HEK293 (cell line): ENCODE results near the gene TIGD4.

Source experiments
- CTCF ChIA-PET: fragments of 350-600 bp; formaldehyde crosslinking; extraction: SDS; loops from one replicate; lab custom pipeline; 2021; ENCODE audit warnings: antibody characterized with exemption; lab: Yijun Ruan, JAX
- POLR2A ChIA-PET: fragments of 300-600 bp; formaldehyde crosslinking; extraction: SDS; loops from one replicate; lab custom pipeline; 2020; ENCODE audit warnings: antibody characterized with exemption, inconsistent platforms; lab: Yijun Ruan, JAX
- H3K27ac ChIP-seq: fragments of 200-500 bp; sonication (Bioruptor generic); 2 replicates; pipeline ENCODE4 v1.5.1; 2014; ENCODE audit warnings: low read depth, low read length, control low read depth, inconsistent platforms; ENCODE audit errors: extremely low read depth
- H3K36me3 ChIP-seq, 2 experiments: fragments of 200-500 bp in 1 of 2; sonication (Bioruptor generic) in 1 of 2; 1 replicate in 1 of 2; 2 replicates in 1 of 2; pipeline ENCODE4 v1.5.1; 2014 to 2017; ENCODE audit warnings: inconsistent platforms in 2 of 2, low read length in 2 of 2; ENCODE audit not compliant: control insufficient read depth in 2 of 2, insufficient read depth in 1 of 2
- H3K4me1 ChIP-seq: fragments of 200-500 bp; sonication (Bioruptor generic); 2 replicates; pipeline ENCODE4 v1.5.1; 2014; ENCODE audit warnings: mild to moderate bottlenecking, low read length, inconsistent platforms; ENCODE audit not compliant: control insufficient read depth, insufficient read depth
- H3K4me3 ChIP-seq: 2 replicates; pipeline ENCODE4 v1.5.1; 2011; ENCODE audit warnings: low read depth, mild to moderate bottlenecking, control low read depth, low read length, moderate library complexity
- H3K9me3 ChIP-seq: fragments of 200-500 bp; sonication (Bioruptor generic); 2 replicates; pipeline ENCODE4 v1.5.1; 2014; ENCODE audit warnings: low read depth, low read length, inconsistent platforms; ENCODE audit not compliant: control insufficient read depth, insufficient read depth
- EGR2 ChIP-seq: fragments of 450-650 bp; formaldehyde crosslinking; IDR thresholded peaks from 2 replicates; pipeline ENCODE4 v1.5.1; 2016; ENCODE audit warnings: low read depth, missing biosample characterization, missing genetic modification characterization
- GFI1B ChIP-seq: fragments of 450-650 bp; formaldehyde crosslinking; IDR thresholded peaks from 2 replicates; pipeline ENCODE4 v1.5.1; 2016; ENCODE audit warnings: missing biosample characterization, missing genetic modification characterization
- PBX3 ChIP-seq: sonication (generic); formaldehyde crosslinking; IDR thresholded peaks from 2 replicates; pipeline ENCODE4 v1.8.1; 2022; ENCODE audit warnings: mild to moderate bottlenecking, moderate library complexity, missing genetic modification reagents
- SCRT1 ChIP-seq: fragments of 450-650 bp; formaldehyde crosslinking; IDR thresholded peaks from 2 replicates; pipeline ENCODE4 v1.5.1; 2016; ENCODE audit warnings: missing biosample characterization, missing genetic modification characterization, borderline replicate concordance
- SP3 ChIP-seq: fragments of 450-650 bp; formaldehyde crosslinking; IDR thresholded peaks from 2 replicates; pipeline ENCODE4 v1.5.1; 2016; ENCODE audit warnings: missing biosample characterization, missing genetic modification characterization
- ZBTB26 ChIP-seq: fragments of 450-650 bp; formaldehyde crosslinking; optimal IDR thresholded peaks from 2 replicates; pipeline ENCODE3; 2016; ENCODE audit warnings: missing biosample characterization, mild to moderate bottlenecking, missing genetic modification characterization
- ZBTB44 ChIP-seq: fragments of 450-650 bp; IDR thresholded peaks from 2 replicates; pipeline ENCODE4 v1.5.1; 2018; ENCODE audit warnings: missing biosample characterization, mild to moderate bottlenecking, missing genetic modification characterization
- ZNF211 ChIP-seq: fragments of 450-650 bp; formaldehyde crosslinking; IDR thresholded peaks from 2 replicates; pipeline ENCODE4 v1.5.1; 2016; ENCODE audit warnings: low read depth, missing biosample characterization, missing genetic modification characterization
- ZNF335 ChIP-seq: fragments of 450-650 bp; formaldehyde crosslinking; conservative IDR thresholded peaks from 2 replicates; pipeline ENCODE4 v1.5.1; 2016; ENCODE audit warnings: missing biosample characterization, missing genetic modification characterization
- ZNF423 ChIP-seq: fragments of 450-650 bp; formaldehyde crosslinking; IDR thresholded peaks from 2 replicates; pipeline ENCODE4 v1.5.1; 2016; ENCODE audit warnings: missing biosample characterization, missing genetic modification characterization
- ZNF518A ChIP-seq: fragments of 450-650 bp; formaldehyde crosslinking; conservative IDR thresholded peaks from 2 replicates; pipeline ENCODE4 v1.5.1; 2016; ENCODE audit warnings: low read depth, missing biosample characterization, missing genetic modification characterization
- ZNF529 ChIP-seq: fragments of 450-650 bp; formaldehyde crosslinking; IDR thresholded peaks from 2 replicates; pipeline ENCODE4 v1.5.1; 2017; ENCODE audit warnings: missing genetic modification characterization, missing biosample characterization; ENCODE audit not compliant: insufficient replicate concordance
- ZNF626 ChIP-seq: fragments of 450-650 bp; sonication (Bioruptor Pico); formaldehyde crosslinking; IDR thresholded peaks from 2 replicates; pipeline ENCODE4 v1.5.1; 2018; ENCODE audit warnings: missing biosample characterization, missing genetic modification characterization, inconsistent platforms
- ZNF843 ChIP-seq: fragments of 450-650 bp; formaldehyde crosslinking; IDR thresholded peaks from 2 replicates; pipeline ENCODE4 v1.5.1; 2016; ENCODE audit warnings: missing biosample characterization, missing genetic modification characterization
- TF ChIP-seq, protein P1 (sequence below): fragments of 450-650 bp; formaldehyde crosslinking; IDR thresholded peaks from 2 replicates; pipeline ENCODE4 v1.5.1; 2016; ENCODE audit warnings: missing biosample characterization, missing genetic modification characterization
- TF ChIP-seq, protein P2 (sequence below): fragments of 450-650 bp; formaldehyde crosslinking; IDR thresholded peaks from 2 replicates; pipeline ENCODE4 v1.5.1; 2016; ENCODE audit warnings: missing biosample characterization, missing genetic modification characterization
- TF ChIP-seq, protein P3 (sequence below): fragments of 450-650 bp; formaldehyde crosslinking; IDR thresholded peaks from 2 replicates; pipeline ENCODE4 v1.5.1; 2017; ENCODE audit warnings: missing biosample characterization, missing genetic modification characterization
- TF ChIP-seq, protein P4 (sequence below): fragments of 450-650 bp; formaldehyde crosslinking; IDR thresholded peaks from 2 replicates; pipeline ENCODE4 v1.5.1; 2016; ENCODE audit warnings: missing biosample characterization, missing genetic modification characterization

TIGD4 gene

GRCh38 chr4:152817331-152817730, 37.8 kb upstream of the TIGD4 start (continued):
- TF ChIP-seq, protein P1, sequence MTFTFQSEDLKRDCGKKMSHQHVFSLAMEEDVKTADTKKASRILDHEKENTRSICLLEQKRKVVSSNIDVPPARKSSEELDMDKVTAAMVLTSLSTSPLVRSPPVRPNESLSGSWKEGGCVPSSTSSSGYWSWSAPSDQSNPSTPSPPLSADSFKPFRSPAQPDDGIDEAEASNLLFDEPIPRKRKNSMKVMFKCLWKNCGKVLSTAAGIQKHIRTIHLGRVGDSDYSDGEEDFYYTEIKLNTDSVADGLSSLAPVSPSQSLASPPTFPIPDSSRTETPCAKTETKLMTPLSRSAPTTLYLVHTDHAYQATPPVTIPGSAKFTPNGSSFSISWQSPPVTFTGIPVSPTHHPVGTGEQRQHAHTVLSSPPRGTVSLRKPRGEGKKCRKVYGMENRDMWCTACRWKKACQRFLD (tag by site-specific recombination) = no peak
- TF ChIP-seq ZNF211 (tag by site-specific recombination) (no peak), ZNF843 (tag by site-specific recombination) (no peak), GFI1B (tag by site-specific recombination) (no peak), PBX3 (CRISPR knock-in tag) (no peak)
- TF ChIP-seq, all 188 proteins: peak for 0

GRCh38 chr4:152815078-152815477, 35.5 kb upstream of the TIGD4 start:
- no peaks in the 10 kb centered on the region for H3K36me3 ChIP-seq
- POLR2A ChIA-PET = no interaction called here
- CTCF ChIA-PET = interaction anchor here (0.6 kb wide), 1 partner anchor 27 kb away, joined by 3 read pairs; no protein-coding TSS in a partner anchor
- TF ChIP-seq, protein P2, sequence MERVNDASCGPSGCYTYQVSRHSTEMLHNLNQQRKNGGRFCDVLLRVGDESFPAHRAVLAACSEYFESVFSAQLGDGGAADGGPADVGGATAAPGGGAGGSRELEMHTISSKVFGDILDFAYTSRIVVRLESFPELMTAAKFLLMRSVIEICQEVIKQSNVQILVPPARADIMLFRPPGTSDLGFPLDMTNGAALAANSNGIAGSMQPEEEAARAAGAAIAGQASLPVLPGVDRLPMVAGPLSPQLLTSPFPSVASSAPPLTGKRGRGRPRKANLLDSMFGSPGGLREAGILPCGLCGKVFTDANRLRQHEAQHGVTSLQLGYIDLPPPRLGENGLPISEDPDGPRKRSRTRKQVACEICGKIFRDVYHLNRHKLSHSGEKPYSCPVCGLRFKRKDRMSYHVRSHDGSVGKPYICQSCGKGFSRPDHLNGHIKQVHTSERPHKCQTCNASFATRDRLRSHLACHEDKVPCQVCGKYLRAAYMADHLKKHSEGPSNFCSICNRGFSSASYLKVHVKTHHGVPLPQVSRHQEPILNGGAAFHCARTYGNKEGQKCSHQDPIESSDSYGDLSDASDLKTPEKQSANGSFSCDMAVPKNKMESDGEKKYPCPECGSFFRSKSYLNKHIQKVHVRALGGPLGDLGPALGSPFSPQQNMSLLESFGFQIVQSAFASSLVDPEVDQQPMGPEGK (tag by site-specific recombination) = no peak
- TF ChIP-seq EGR2 (tag by site-specific recombination) (no peak), ZNF529 (tag by site-specific recombination) (no peak), ZBTB44 (no peak), ZNF423 (no peak), ZNF335 (tag by site-specific recombination) (no peak), ZNF626 (tag by site-specific recombination) (no peak), SCRT1 (no peak), ZBTB26 (tag by site-specific recombination) (no peak), SP3 (tag by site-specific recombination) (no peak), ZNF518A (no peak)
- TF ChIP-seq, protein P3, sequence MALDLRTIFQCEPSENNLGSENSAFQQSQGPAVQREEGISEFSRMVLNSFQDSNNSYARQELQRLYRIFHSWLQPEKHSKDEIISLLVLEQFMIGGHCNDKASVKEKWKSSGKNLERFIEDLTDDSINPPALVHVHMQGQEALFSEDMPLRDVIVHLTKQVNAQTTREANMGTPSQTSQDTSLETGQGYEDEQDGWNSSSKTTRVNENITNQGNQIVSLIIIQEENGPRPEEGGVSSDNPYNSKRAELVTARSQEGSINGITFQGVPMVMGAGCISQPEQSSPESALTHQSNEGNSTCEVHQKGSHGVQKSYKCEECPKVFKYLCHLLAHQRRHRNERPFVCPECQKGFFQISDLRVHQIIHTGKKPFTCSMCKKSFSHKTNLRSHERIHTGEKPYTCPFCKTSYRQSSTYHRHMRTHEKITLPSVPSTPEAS (tag by site-specific recombination) = no peak
- TF ChIP-seq, protein P4, sequence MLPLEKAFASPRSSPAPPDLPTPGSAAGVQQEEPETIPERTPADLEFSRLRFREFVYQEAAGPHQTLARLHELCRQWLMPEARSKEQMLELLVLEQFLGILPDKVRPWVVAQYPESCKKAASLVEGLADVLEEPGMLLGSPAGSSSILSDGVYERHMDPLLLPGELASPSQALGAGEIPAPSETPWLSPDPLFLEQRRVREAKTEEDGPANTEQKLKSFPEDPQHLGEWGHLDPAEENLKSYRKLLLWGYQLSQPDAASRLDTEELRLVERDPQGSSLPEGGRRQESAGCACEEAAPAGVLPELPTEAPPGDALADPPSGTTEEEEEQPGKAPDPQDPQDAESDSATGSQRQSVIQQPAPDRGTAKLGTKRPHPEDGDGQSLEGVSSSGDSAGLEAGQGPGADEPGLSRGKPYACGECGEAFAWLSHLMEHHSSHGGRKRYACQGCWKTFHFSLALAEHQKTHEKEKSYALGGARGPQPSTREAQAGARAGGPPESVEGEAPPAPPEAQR (tag by site-specific recombination) = no peak

More at GRCh38 chr4:152815078-152815477, 35.5 kb upstream of the TIGD4 start:
- Histone ChIP-seq H3K4me1 (no peaks in the 10 kb centered on the region), H3K4me3 (no peak overlapping the region), H3K27ac (no peak overlapping the region), H3K9me3 (no peaks in the 10 kb centered on the region)
